GM12892 (cell line): ENCODE measurements around the gene EIF2S1.

Source experiments
- POLR2A ChIP-seq: IDR thresholded peaks from 2 replicates; pipeline ENCODE4 v1.6.1; 2011; ENCODE audit warnings: low read depth, low read length, control low read depth
- POLR2AphosphoS5 ChIP-seq: IDR thresholded peaks from 2 replicates; pipeline ENCODE4 v1.6.1; 2011; ENCODE audit warnings: low read depth, low read length, control low read depth
- TAF1 ChIP-seq: IDR thresholded peaks from 2 replicates; pipeline ENCODE4 v1.6.1; 2011; ENCODE audit warnings: low read depth, mild to moderate bottlenecking, control low read depth, low read length, borderline replicate concordance

DNA sequence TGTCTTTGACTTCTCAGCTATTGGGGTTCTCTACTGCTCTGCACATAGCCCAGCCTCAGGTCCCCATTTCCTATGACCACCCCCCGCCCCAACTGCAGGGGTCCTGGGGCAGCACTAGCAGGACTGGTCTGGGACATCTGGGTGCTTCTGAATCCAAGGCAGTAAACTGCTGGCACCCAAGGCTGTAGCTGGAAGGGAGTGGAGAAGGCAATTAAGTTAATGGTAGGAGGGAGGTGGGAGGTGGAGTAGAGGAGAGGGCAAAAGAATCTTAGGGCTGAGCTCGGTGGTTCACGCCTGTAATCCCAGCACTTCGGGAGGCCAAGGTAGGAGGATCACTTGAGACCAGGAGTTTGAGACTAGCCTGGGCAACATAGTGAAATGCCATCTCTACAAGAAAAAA, 40.3 kb downstream of the EIF2S1 start:
- no peak for TF ChIP-seq POLR2AphosphoS5
- no peak for TF ChIP-seq POLR2A
- no peak for TF ChIP-seq TAF1
